CD4-positive, alpha-beta T cell treated with Interleukin-10 for 1 hour (primary cell): Measurements from ENCODE around the gene SEC61B.

Experiments
- DNase-seq: peaks from one replicate; pipeline ENCODE4 v3.0.0-alpha.2; 2020

SEC61B gene

GRCh38 chr9:99239341-99240060 lies 17.4 kb downstream of the SEC61B start:
- DNase-seq = no peak

DNA sequence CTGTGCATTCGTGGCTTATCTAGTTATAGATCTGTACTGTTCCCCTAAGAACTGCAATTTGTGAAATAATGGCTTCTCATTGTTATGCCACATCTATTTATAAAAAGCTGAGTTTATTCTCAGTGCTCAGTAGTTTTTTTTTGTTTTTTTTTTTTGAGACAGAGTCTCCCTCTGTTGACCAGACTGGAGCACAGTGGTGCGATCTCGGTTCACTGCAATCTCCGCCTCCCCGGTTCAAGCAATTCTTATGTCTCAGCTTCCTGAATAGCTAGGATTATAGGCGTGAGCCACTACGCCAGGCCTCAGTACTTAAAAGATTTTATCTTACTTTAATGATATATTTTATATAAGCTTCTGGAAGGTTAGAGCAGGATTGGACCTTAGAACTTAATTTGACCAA lies 19.0 kb downstream of the SEC61B start:
- DNase-seq = no peak

DNA sequence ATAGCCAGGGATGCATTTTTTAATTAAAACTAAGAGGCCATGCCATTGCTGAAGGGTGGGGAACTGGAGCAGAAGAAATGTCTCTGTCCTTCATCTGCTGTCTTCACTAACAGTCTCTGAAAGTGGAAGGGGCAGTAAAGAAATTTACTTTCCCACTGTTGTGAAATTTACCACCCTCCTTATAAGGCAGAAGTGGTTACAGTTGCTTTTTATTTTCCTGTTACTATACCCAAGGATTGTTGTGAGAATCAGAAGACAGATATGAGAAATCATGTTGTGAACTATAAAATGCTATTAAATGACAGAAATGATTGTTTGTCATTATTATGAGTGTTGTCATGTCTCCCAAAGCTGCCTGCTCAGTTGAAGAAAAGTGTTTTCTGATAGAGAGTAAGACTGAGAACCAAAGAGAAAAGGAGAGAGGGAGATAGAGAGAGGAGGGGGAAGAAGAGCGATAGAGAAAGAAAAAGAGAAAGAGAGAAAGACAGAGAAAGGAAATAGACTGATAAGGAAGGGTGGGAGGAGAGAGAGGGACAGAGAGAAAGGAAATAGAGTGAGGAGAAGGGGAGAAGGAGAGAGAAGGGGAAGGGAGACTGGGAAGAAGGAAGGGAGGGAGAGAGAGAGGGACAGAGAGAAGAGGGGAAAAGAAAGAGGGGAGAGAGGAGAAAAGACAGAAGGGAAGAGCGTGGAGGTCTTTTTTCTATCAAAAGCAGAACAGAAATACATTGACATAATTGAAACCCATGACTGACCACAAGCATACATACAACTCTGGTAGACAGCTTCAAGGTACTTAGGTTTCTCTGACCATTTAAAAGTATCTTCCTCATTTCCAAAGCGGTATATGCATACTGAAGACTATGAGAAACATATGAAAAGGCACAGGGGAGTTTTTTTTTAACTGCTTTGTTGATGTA lies 22.5 kb downstream of the SEC61B start:
- no peak for DNase-seq

DNA sequence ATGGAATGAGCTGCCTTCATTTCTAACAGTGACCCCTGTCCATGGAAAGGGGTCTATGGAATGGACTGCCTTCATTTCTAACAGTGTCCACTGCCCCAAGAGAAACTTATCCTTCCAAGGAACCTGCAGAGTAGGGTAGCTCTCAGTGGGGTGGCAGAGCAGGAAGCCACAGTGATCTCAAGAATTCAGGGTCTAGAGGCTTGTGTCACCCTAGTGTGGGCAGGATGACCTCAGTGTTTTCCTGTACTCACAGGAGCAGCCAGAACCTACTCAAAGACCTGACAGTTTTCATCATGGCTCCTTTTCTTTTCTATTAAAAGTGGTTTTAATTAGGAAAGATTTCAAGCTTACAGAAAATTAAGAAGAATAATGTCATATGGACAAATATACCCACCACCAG lies 27.5 kb downstream of the SEC61B start:
- no peak for DNase-seq

GRCh38 chr9:99251157-99251556 lies 29.1 kb downstream of the SEC61B start:
- no peak for DNase-seq

GRCh38 chr9:99253134-99253533 lies 31.1 kb downstream of the SEC61B start:
- DNase-seq = no peak

DNA sequence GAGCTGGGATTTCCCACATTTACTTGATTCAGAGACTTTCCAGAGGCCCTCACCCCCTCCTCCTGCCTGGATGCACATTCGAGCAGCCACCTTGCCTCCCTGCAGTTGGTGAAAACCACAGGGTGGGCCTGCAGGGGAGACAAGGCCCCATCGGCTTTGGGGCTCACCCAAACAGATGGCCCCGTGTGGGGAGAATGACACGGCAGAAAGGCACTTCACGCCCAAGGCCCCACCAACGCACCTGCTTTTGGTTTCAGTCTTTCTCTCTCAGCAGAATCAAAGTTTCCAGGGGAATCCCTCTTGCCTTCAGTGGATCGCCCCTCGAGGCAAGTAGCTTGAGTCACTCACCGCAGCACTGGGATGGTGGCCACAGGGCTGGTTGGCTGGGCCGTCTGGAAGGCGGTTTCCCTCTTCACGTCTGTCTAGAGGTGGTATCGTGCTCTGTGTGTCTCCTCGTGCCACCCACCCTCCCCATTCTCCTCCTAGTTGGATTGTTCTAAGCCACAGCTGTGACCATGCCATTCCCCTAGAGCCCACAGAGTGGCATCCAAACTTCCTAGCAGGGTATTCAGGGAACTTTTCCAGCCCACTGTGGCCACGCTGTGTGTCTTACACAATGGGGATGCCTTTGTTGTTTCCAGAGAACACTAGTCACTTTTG lies 31.8 kb downstream of the SEC61B start:
- DNase-seq = peak; percentile 47

DNA sequence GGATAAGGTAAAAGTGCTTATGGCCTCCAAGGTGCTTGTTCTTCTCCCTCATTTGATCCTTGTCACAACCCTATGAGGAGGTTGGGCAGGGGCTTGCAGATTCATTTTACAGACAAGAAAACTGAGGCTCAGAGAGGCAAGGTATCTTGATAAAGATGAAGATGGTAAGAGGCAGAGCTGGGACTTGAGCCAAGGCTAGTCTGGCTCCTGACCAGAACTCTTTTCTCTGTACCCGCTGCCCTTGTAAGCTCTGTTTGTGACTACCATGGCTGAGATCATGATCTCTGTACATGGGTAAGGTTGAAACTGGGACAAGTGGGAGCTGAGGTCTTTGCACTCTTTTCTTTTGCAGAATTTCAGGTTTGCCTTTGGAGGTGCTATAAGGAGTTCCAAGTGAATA lies 33.6 kb downstream of the SEC61B start:
- DNase-seq = no peak

DNA sequence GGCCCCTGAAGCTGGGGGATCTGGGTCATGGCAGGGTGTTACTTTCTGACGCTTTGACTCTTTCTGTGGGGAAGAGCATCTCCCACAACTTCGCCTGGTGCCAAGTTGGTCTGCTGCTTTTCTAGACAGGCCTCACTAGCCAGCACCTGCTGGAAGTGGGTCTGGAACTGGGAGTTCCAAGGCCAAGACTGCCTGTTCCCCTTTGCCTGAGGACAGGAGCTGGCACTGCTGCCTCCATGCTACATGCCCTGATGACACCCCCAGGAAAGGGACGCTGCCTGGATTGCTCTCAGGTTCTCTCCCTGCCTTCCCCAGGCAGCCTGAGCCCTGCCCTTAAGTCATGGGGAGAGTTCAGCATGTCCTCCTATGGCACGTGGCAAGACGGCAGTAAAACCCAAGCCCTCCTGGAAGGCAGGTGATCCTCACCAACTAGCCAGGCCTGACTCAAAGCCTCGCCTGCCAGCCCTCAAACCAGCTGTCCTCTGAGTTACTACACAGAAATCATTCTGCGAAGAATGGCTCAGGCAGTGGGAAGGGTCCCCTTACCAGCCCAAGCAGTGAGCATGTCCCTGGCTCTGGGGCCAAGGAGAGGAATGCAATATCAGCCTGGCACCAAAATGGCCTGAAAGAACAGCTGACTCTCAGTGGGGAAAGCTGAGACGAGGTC lies 35.8 kb downstream of the SEC61B start:
- DNase-seq = no peak

DNA sequence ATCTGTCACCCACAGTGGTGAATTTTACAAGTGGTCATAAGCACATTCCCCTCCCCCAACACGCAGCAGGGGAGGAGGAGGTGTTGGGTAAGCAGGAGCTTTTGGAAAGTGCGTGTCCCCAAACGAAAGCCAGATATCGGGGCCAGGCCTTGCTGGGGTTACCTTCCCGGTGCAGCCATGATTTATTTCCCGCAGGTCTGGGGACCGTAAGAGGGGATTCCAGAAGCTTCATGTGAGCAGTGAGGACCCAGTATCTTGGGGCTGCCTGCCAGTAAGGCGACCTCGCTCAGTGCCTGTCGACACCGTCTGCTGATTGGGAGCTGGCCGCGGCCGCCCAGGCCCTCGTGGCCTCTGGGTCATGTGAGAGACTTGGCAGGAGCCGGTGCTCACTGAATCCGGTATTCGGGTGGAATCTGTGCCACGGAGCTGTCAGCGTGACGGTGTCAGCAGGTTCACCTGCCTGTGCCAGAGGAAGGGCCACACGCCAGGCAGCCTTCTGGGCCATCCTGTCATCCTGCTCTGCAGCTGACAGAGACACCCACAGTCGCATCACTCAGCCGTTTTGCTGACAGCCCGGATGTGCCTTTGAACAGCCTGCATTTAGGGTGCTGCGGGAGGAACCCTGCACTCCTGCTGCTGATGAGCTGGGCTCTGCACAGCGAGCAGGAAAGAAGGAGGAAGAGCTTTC lies 37.3 kb downstream of the SEC61B start:
- DNase-seq = peak; percentile 39

GRCh38 chr9:99261923-99262322 lies 39.8 kb downstream of the SEC61B start:
- no peak for DNase-seq

- DNase-seq = no peak
Observed at GRCh38 chr9:99262949-99263418, 40.9 kb downstream of the SEC61B start.

- no peak for DNase-seq
Observed at GRCh38 chr9:99264070-99264680, 42.1 kb downstream of the SEC61B start.

- no peak for DNase-seq
Observed at GRCh38 chr9:99265691-99266090, 43.6 kb downstream of the SEC61B start.

GRCh38 chr9:99266255-99267023 lies 44.4 kb downstream of the SEC61B start:
- peak; percentile 60 for DNase-seq

GRCh38 chr9:99269416-99269815 lies 47.3 kb downstream of the SEC61B start:
- no peak for DNase-seq

DNA sequence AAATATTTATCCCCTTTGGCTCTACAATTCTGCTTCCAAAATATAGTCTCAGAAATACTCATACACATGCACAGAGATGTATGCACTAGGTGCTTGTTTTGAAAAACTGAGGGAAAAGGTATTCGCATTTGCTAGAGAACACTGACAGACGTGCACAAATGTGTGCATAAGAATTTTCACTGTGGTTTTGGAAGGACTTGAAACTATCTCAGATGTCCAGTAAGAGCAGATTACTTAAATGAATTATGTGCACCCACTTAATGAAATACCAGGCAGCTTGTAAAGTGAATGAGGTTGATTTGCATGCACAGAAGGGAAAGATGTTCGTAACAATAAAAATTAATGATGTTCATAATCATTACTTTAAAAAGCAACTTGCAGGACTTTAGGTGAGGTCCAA lies 48.4 kb downstream of the SEC61B start:
- DNase-seq = no peak

- no peak for DNase-seq
Observed at GRCh38 chr9:99272836-99273235, 50.8 kb downstream of the SEC61B start.

- no peak for DNase-seq
Observed at GRCh38 chr9:99274016-99274415, 51.9 kb downstream of the SEC61B start.

GRCh38 chr9:99274495-99274894 lies 52.4 kb downstream of the SEC61B start:
- no peak for DNase-seq
